HepG2 (cell line): ENCODE measurements around the gene CAND2. TPM values are rescaled to one million over a fixed set of nuclear protein-coding genes. Genes with fewer than 3 reads are reported as not detected.

Source experiments
- ATAC-seq: fragments of 200-7000 bp; cut with Tn5 transposase; 3 replicates; pipeline ENCODE4 v1.9.1; 2020; ENCODE audit warnings: mild to moderate bottlenecking, moderate library complexity
- BruUV-seq: library from RNA; stranded (reverse); fragments of 400-500 nt; replicated peaks from 2 replicates; lab custom pipeline; 2021; lab: Mats Ljungman, UMichigan
- CTCF ChIA-PET: fragments of 300-600 bp; formaldehyde crosslinking; extraction: SDS; loops from one replicate; lab custom pipeline; 2021; ENCODE audit warnings: low total read pairs, inconsistent platforms, low intra/inter-chr PET ratio; lab: Yijun Ruan, JAX
- POLR2A ChIA-PET: fragments of 350-600 bp; sonication (Branson Sonifier 250); formaldehyde crosslinking; loops from one replicate; lab custom pipeline; 2020; ENCODE audit warnings: antibody characterized with exemption, inconsistent platforms; lab: Yijun Ruan, JAX
- DNase-seq: peaks from one replicate; pipeline ENCODE4 v3.0.0-alpha.2; 2015; ENCODE audit warnings: low spot score
- FAIRE-seq: peaks from 3 replicates; lab custom pipeline; 2011; peaks lifted over from hg19 to GRCh38; lab: Jason Lieb, UNC
- H2AFZ ChIP-seq: one replicate; pipeline ENCODE4 v1.6.1; 2011; ENCODE audit warnings: low read length, inconsistent platforms
- H3K27ac ChIP-seq: fragments of 300-600 bp; 3 replicates; pipeline ENCODE4 v1.8.0; 2011; ENCODE audit warnings: mixed run types, mild to moderate bottlenecking, mixed read lengths, low read length, inconsistent platforms; ENCODE audit not compliant: insufficient read depth; ENCODE audit errors: extremely low read length
- H3K27me3 ChIP-seq, 2 experiments: fragments of 200-600 bp in 1 of 2; 2 replicates in 1 of 2; 3 replicates in 1 of 2; pipeline versions ENCODE4 v1.6.0 to v1.8.0; 2011; ENCODE audit warnings: low read length in 2 of 2, mild to moderate bottlenecking in 2 of 2, moderate library complexity in 2 of 2, inconsistent platforms in 1 of 2; ENCODE audit not compliant: insufficient read depth in 2 of 2, control insufficient read depth in 1 of 2
- H3K36me3 ChIP-seq, 2 experiments: fragments of 200-600 bp in 1 of 2; replicated peaks in 1 of 2; 2 replicates in 1 of 2; 3 replicates in 1 of 2; pipeline versions ENCODE4 v1.5.1 to v1.8.0; 2011; ENCODE audit warnings: low read length in 2 of 2, inconsistent platforms in 1 of 2; ENCODE audit not compliant: insufficient read depth in 2 of 2, control insufficient read depth in 1 of 2
- H3K4me1 ChIP-seq: 2 replicates; pipeline ENCODE4 v1.5.1; 2012; ENCODE audit warnings: low read length, inconsistent platforms; ENCODE audit not compliant: insufficient read depth
- H3K4me2 ChIP-seq: 2 replicates; pipeline ENCODE4 v1.6.0; 2011; ENCODE audit warnings: low read depth, low read length, inconsistent platforms
- H3K4me3 ChIP-seq, 3 experiments: fragments of 200-600 bp in 1 of 3; sonication (generic), shearing (Covaris generic) in 1 of 3; replicated peaks in 1 of 3; 2 replicates each; pipeline ENCODE4 v1.5.1; 2011 to 2016; ENCODE audit warnings: low read length in 3 of 3, inconsistent platforms in 2 of 3, low read depth in 2 of 3, mild to moderate bottlenecking in 2 of 3, control low read depth in 1 of 3, mixed read lengths in 1 of 3; ENCODE audit not compliant: insufficient read depth in 1 of 3
- H3K79me2 ChIP-seq: one replicate; pipeline ENCODE4 v1.6.1; 2011; ENCODE audit warnings: low read length, inconsistent platforms; ENCODE audit not compliant: insufficient read depth
- H3K9ac ChIP-seq: 2 replicates; pipeline ENCODE4 v1.6.0; 2011; ENCODE audit warnings: mild to moderate bottlenecking, low read depth, low read length, inconsistent platforms; ENCODE audit not compliant: insufficient read depth
- H3K9me3 ChIP-seq: 2 replicates; pipeline ENCODE4 v1.5.1; 2012; ENCODE audit warnings: mild to moderate bottlenecking, low read length
- H4K20me1 ChIP-seq: 2 replicates; pipeline ENCODE4 v1.6.0; 2011; ENCODE audit warnings: inconsistent platforms, mild to moderate bottlenecking, low read length, moderate library complexity; ENCODE audit not compliant: insufficient read depth
- MTF2 ChIP-seq: sonication (generic); formaldehyde crosslinking; IDR thresholded peaks from 2 replicates; pipeline ENCODE4 v1.5.0; 2020; ENCODE audit warnings: missing genetic modification reagents, borderline replicate concordance
- TP53 ChIP-seq: sonication (generic); formaldehyde crosslinking; conservative IDR thresholded peaks from 2 replicates; pipeline ENCODE4 v1.4.0; 2020; ENCODE audit warnings: missing genetic modification reagents
- TSC22D2 ChIP-seq: sonication (generic); formaldehyde crosslinking; IDR thresholded peaks from 2 replicates; pipeline ENCODE4 v1.5.1; 2020; ENCODE audit warnings: missing genetic modification reagents, mild to moderate bottlenecking, borderline replicate concordance
- ZNF558 ChIP-seq: sonication (generic); formaldehyde crosslinking; IDR thresholded peaks from 2 replicates; pipeline ENCODE4 v1.9.0; 2022; ENCODE audit warnings: mild to moderate bottlenecking, missing genetic modification reagents, borderline replicate concordance
- ZNF616 ChIP-seq: sonication (generic); formaldehyde crosslinking; IDR thresholded peaks from 2 replicates; pipeline ENCODE4 v1.5.0; 2020; ENCODE audit warnings: low read depth, mild to moderate bottlenecking, missing genetic modification reagents
- ZNF629 ChIP-seq: sonication (generic); formaldehyde crosslinking; conservative IDR thresholded peaks from 2 replicates; pipeline ENCODE4 v1.5.0; 2020; ENCODE audit warnings: missing genetic modification reagents
- WGBS: methylation state at CpG from one replicate; pipeline ENCODE4 v1.1.6; 2017; ENCODE audit warnings: low lambda C conversion rate; 5-methylcytosine and 5-hydroxymethylcytosine counted together
- in situ Hi-C: cut with HindIII; loops from 2 replicates; pipeline ENCODE4 v1.10.0; 2017; ENCODE audit warnings: low pct_unique_long_range_greater_than_20kb; ENCODE audit not compliant: extremely low pct_ligation_motif_present
- intact Hi-C: fragments of 100-400 bp; cut with micrococcal nuclease; formaldehyde crosslinking; loops from one replicate; pipeline ENCODE4 v1.10.0; 2022; ENCODE audit not compliant: unreplicated experiment
- polyA plus RNA-seq, 8 experiments: library from polyadenylated mRNA; depleted of rRNA in 3 of 8; stranded (reverse) in 7 of 8; unstranded in 1 of 8; fragments of >200 nt; fragmentation: Illumina TruSeq in 4 of 8; extraction: Trizol in 4 of 8; gene quantifications; 2 replicates each; pipeline versions ENCODE4 v1.2.1 to v1.2.3, GENCODE V29; 2011 to 2016; ENCODE audit warnings: low read depth in 4 of 8, missing spikeins in 1 of 8, mixed read lengths in 1 of 8; ENCODE audit not compliant: insufficient read depth in 1 of 8
- total RNA-seq, 5 experiments: library from RNA; depleted of rRNA; stranded (reverse); fragments of >200 nt; fragmentation: Illumina TruSeq; extraction: Trizol; gene quantifications; 2 replicates each; pipeline ENCODE4 v1.2.3, GENCODE V29; 2016; ENCODE audit warnings: low read depth in 1 of 5

The CAND2 gene
- total and polyA plus RNA-seq, 2 of the 13 experiments (the other 11 are each of a cell fraction or from before 2014, with no cell fraction given), result 0.01 TPM; not detected in 1

DNA sequence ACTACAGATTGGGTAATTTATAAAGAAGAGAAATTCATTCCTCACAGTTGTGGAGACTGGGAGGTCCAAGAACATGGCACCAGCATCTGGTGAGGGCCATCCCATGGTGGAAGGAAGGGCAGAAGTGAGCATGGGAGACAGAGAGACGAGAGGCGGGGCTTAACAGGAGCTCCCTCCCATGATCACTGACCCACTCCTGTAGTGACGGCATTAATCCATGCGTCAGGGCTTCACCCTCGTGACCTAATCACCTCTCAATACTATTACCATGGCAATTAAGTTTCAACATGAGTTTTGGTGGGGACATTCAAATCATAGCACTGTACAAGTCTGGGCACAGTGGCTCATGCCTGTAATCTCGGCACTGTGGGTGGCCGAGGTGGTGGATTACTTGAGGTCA, 27.8 kb downstream of the CAND2 start:
- CTCF ChIA-PET, result no interaction called here
- no peak for TF ChIP-seq MTF2 (CRISPR knock-in tag)

DNA sequence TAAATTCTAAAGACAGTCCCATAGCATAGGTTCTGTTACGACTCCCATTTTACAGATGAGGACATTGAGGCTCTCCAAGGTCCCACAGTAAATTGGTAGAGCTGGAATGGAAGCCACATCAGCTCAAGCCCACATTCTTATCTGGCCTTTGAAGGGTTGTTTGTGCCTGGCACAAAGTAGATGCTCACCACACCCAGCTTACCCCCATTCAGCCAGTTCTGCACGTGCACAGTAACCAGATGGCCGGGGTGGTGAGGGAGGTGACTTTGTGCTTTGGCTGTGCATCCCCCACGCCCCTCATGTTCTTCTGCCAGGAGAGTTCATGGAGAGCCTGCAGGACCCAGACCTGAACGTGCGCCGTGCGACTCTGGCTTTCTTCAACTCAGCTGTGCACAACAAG, 28.7 kb downstream of the CAND2 start:
- no peak overlapping the region for H3K4me3 ChIP-seq
- in situ Hi-C loops, result no loop called here
- H3K9ac ChIP-seq, result no peak overlapping the region
- peaks cover 0 to 2% of the 10 kb centered on the region in 2 experiments; a peak in 1 of 5 replicates for H3K27me3 ChIP-seq
- no peak for ATAC-seq
- no peak overlapping the region for H2AFZ ChIP-seq
- peaks cover 13% of the 10 kb centered on the region; the same call in 1 of the 2 replicates for H3K4me1 ChIP-seq
- H3K4me2 ChIP-seq, result no peak overlapping the region
- CTCF ChIA-PET, result no interaction called here
- BruUV-seq, result no TSS peak
- FAIRE-seq, result no peak
- H3K36me3 ChIP-seq, result no peaks in the 10 kb centered on the region
- intact Hi-C loops, result no loop called here
- no peaks in the 10 kb centered on the region for H4K20me1 ChIP-seq
- TF ChIP-seq TSC22D2 (CRISPR knock-in tag) (no peak), TP53 (CRISPR knock-in tag) (no peak), ZNF629 (CRISPR knock-in tag) (peak; percentile 45), ZNF558 (CRISPR knock-in tag) (no peak), ZNF616 (CRISPR knock-in tag) (no peak)
- DNase-seq, result no peak
- 30% methylated on average over 7 of the region's 8 CpGs for WGBS
- no peaks in the 10 kb centered on the region for H3K79me2 ChIP-seq
- POLR2A ChIA-PET, result interaction anchor here (1.3 kb wide), 1 partner anchor 10 kb away, joined by 3 read pairs; no protein-coding TSS in a partner anchor
- no peak overlapping the region for H3K27ac ChIP-seq
- H3K9me3 ChIP-seq, result no peaks in the 10 kb centered on the region

More for the DNA sequence above, 27.8 kb downstream of the CAND2 start:
- ATAC-seq, result no peak
- FAIRE-seq, result no peak
- DNase-seq, result no peak
- POLR2A ChIA-PET, result interaction anchor here (1.2 kb wide), 1 partner anchor 17 kb away, joined by 4 read pairs; the partner anchor contains the start of gene RPL32
- in situ Hi-C loops, result no loop called here
- Histone ChIP-seq H3K4me1 (peaks cover 13% of the 10 kb centered on the region; the same call in 1 of the 2 replicates), H2AFZ (no peak overlapping the region), H3K79me2 (no peaks in the 10 kb centered on the region), H3K4me3 (no peak overlapping the region), H3K27ac (no peak overlapping the region), H3K9ac (no peak overlapping the region), H3K4me2 (no peak overlapping the region), H3K9me3 (no peaks in the 10 kb centered on the region), H4K20me1 (no peaks in the 10 kb centered on the region), H3K27me3 (peaks cover 0 to 9% of the 10 kb centered on the region in 2 experiments; a peak in 1 of 5 replicates), H3K36me3 (no peaks in the 10 kb centered on the region)
- BruUV-seq, result no TSS peak
- WGBS, result 45% methylated on average over 5 of the region's 7 CpGs
- intact Hi-C loops, result no loop called here
